GM12878 (cell line): Measurements from ENCODE around the gene SLU7. TPM values are rescaled to one million over a fixed set of nuclear protein-coding genes. Genes with fewer than 3 reads are reported as not detected.

Source experiments
- CBX5 ChIP-seq: sonication (generic); IDR thresholded peaks from 2 replicates; pipeline ENCODE4 v1.6.1; 2016; ENCODE audit warnings: low read depth, moderate library complexity, mild to moderate bottlenecking, inconsistent platforms
- CREB1 ChIP-seq: IDR thresholded peaks from 2 replicates; pipeline ENCODE4 v1.6.1; 2012; ENCODE audit warnings: low read depth, mild to moderate bottlenecking, inconsistent platforms
- EGR1 ChIP-seq, 2 experiments: IDR thresholded peaks; 1 replicate in 1 of 2; 2 replicates in 1 of 2; pipeline ENCODE4 v1.6.1; 2011 to 2012; ENCODE audit warnings: low read depth in 2 of 2, low read length in 2 of 2, borderline replicate concordance in 1 of 2, mild to moderate bottlenecking in 1 of 2, moderate library complexity in 1 of 2
- JUND ChIP-seq: IDR thresholded peaks from 2 replicates; pipeline ENCODE4 v1.6.1; 2012; ENCODE audit warnings: low read depth, mild to moderate bottlenecking, low read length, improper control_type of control experiment, moderate library complexity
- MLLT1 ChIP-seq: fragments of 450-650 bp; IDR thresholded peaks from 2 replicates; pipeline ENCODE4 v1.6.1; 2016; ENCODE audit warnings: mild to moderate bottlenecking
- NBN ChIP-seq: fragments of 450-650 bp; IDR thresholded peaks from 2 replicates; pipeline ENCODE4 v1.6.1; 2016
- NKRF ChIP-seq: fragments of 450-650 bp; conservative IDR thresholded peaks from 2 replicates; pipeline ENCODE4 v1.6.1; 2017; ENCODE audit warnings: mild to moderate bottlenecking, moderate library complexity
- NR2C2 ChIP-seq: IDR thresholded peaks from 2 replicates; pipeline ENCODE4 v1.6.1; 2011; ENCODE audit warnings: borderline replicate concordance, low read depth; ENCODE audit not compliant: control insufficient read depth, insufficient read length
- NR2F1 ChIP-seq: fragments of 450-650 bp; conservative IDR thresholded peaks from 2 replicates; pipeline ENCODE4 v1.6.1; 2017; ENCODE audit warnings: mild to moderate bottlenecking
- PAX5 ChIP-seq: IDR thresholded peaks from 2 replicates; pipeline ENCODE4 v1.6.1; 2011; ENCODE audit warnings: low read depth, low read length, borderline replicate concordance
- POLR2AphosphoS5 ChIP-seq: IDR thresholded peaks from 2 replicates; pipeline ENCODE4 v1.6.1; 2011; ENCODE audit warnings: mild to moderate bottlenecking, low read length, inconsistent platforms
- RFX5 ChIP-seq: IDR thresholded peaks from 2 replicates; pipeline ENCODE4 v1.6.1; 2011; ENCODE audit warnings: low read depth, low read length, improper control_type of control experiment
- RUNX3 ChIP-seq: IDR thresholded peaks from 2 replicates; pipeline ENCODE4 v1.6.1; 2012; ENCODE audit warnings: low read length, inconsistent platforms
- SMAD1 ChIP-seq: fragments of 450-650 bp; IDR thresholded peaks from 2 replicates; pipeline ENCODE4 v1.6.1; 2018; ENCODE audit warnings: mild to moderate bottlenecking, low read depth; ENCODE audit not compliant: partially characterized antibody
- TCF12 ChIP-seq: IDR thresholded peaks from 2 replicates; pipeline ENCODE4 v1.6.1; 2011; ENCODE audit warnings: low read depth, mild to moderate bottlenecking, low read length
- USF1 ChIP-seq: IDR thresholded peaks from 2 replicates; pipeline ENCODE4 v1.6.1; 2011; ENCODE audit warnings: borderline replicate concordance, low read depth, mild to moderate bottlenecking, moderate library complexity, mixed read lengths, low read length; ENCODE audit not compliant: insufficient read depth; ENCODE audit errors: extremely low read length
- WRNIP1 ChIP-seq: IDR thresholded peaks from 2 replicates; pipeline ENCODE4 v1.6.1; 2011; ENCODE audit warnings: low read depth, low read length, improper control_type of control experiment, borderline replicate concordance
- ZBTB4 ChIP-seq: fragments of 450-650 bp; formaldehyde crosslinking; IDR thresholded peaks from 2 replicates; pipeline ENCODE4 v1.4.0; 2022; ENCODE audit warnings: mild to moderate bottlenecking, moderate library complexity
- polyA plus RNA-seq, 11 experiments: library from polyadenylated mRNA; depleted of rRNA in 4 of 11; unstranded in 6 of 11; stranded (reverse) in 5 of 11; fragments of >200 nt; fragmentation: Nextera tagmentation in 4 of 11; fragmentation: Illumina TruSeq in 1 of 11; extraction: Ambion mirVana in 4 of 11; extraction: Trizol in 1 of 11; gene quantifications; 1 replicate in 1 of 11; 2 replicates in 10 of 11; pipeline versions ENCODE4 v1.2.1 to v1.2.3, GENCODE V29; 2011 to 2016; ENCODE audit warnings: inconsistent platforms in 2 of 11, missing spikeins in 2 of 11, low read depth in 1 of 11
- total RNA-seq, 4 experiments: library from RNA; depleted of rRNA in 3 of 4; stranded (reverse); fragments of >200 nt in 3 of 4; fragmentation: Illumina TruSeq in 1 of 4; extraction: Trizol in 1 of 4; gene quantifications; 2 replicates each; pipeline versions ENCODE4 v1.2.1 to v1.2.3, GENCODE V29; 2013 to 2021

The SLU7 gene
- total and polyA plus RNA-seq, 10 of the 15 experiments (the other 5 are each of a cell fraction or from before 2014, with no cell fraction given) = 32.7 to 55.2 (median 46.6) TPM

- TF ChIP-seq MLLT1 = peak; percentile 44; the same call in 1 of the 2 replicates
- peak; percentile 34; the same call in 1 of the 2 replicates for TF ChIP-seq TCF12
- no peak for TF ChIP-seq SMAD1
- TF ChIP-seq PAX5 = peak; percentile 67; the same call in 1 of the 2 replicates
- TF ChIP-seq POLR2AphosphoS5 = peak; percentile 81
- TF ChIP-seq RFX5 = peak; percentile 48; the same call in 1 of the 2 replicates
- no peak for TF ChIP-seq ZBTB4
- TF ChIP-seq NR2C2 = no peak
- no peak for TF ChIP-seq EGR1 (IDR thresholded peaks at IDR 0.05; ENCODE audit: borderline replicate concordance in 1 of 2, low read depth in 2 of 2, low read length in 2 of 2)
- TF ChIP-seq CREB1 = peak; percentile 49; the same call in 1 of the 2 replicates
- TF ChIP-seq NBN = 0 out of 2 replicates have a peak, but pooled peaks have one; percentile 26
- no peak for TF ChIP-seq JUND
- TF ChIP-seq WRNIP1 = no peak
- TF ChIP-seq USF1 = no peak
- no peak for TF ChIP-seq NR2F1
- TF ChIP-seq NKRF = peak; percentile 62; the same call in 1 of the 2 replicates
- peak; percentile 86 for TF ChIP-seq RUNX3
- no peak for TF ChIP-seq CBX5
These were observed 2.9 kb upstream of the SLU7 start, which contains the start of gene PTTG1 (continued) for GRCh38 chr5:160421625-160422258.
